ENCODE measurements around the gene NPW.

The NPW gene

GRCh38 chr16:1998360-1998835, 21.2 kb upstream of the NPW start:
- DNase-seq, result no peak
- H3K27me3 ChIP-seq (replicated peaks in 2 of 5; ENCODE audit: control insufficient read depth in 4 of 5, insufficient read depth in 5 of 5, low read length in 4 of 5), result no peaks in the 10 kb centered on the region
- H3K27ac ChIP-seq (ENCODE audit: insufficient read depth in 1 of 2, low read depth in 1 of 2, low read length in 2 of 2, poor library complexity in 1 of 2, severe bottlenecking in 2 of 2), result no peak overlapping the region
- 98% methylated on average over 25 of the region's 27 CpGs for WGBS (ENCODE audit: insufficient coverage)
- H3K36me3 ChIP-seq (ENCODE audit: control insufficient read depth in 4 of 4, insufficient read depth in 4 of 4, low read length in 3 of 4), result peaks cover 0 to 68% (median 53%) of the 10 kb centered on the region in 4 experiments
- H3K4me3 ChIP-seq (ENCODE audit: control insufficient read depth in 1 of 7, extremely low read depth in 1 of 7, insufficient read depth in 4 of 7, low read depth in 2 of 7, low read length in 6 of 7), result no peak overlapping the region
- ChIA-PET CTCF (interaction anchor here (1.5 kb wide), 1 partner anchor 14 kb away, joined by 4 read pairs; no protein-coding TSS in a partner anchor), POLR2A (interaction anchor here (1.0 kb wide), 1 partner anchor 157 kb away, joined by 3 read pairs; the partner anchor contains the start of gene TRAF7)
- H3K9me3 ChIP-seq (ENCODE audit: control extremely low read depth in 1 of 5, control insufficient read depth in 4 of 5, insufficient read depth in 2 of 5, low read depth in 1 of 5, low read length in 4 of 5), result no peaks in the 10 kb centered on the region
- peaks cover 0 to 2% (median under 1%) of the 10 kb centered on the region in 4 experiments for H3K4me1 ChIP-seq (ENCODE audit: control extremely low read depth in 1 of 4, control insufficient read depth in 4 of 4, insufficient read depth in 4 of 4, low read length in 3 of 4)

GRCh38 chr16:1998852-1999801, 20.5 kb upstream of the NPW start:
- Histone ChIP-seq H3K4me1 (ENCODE audit: control extremely low read depth in 1 of 4, control insufficient read depth in 4 of 4, insufficient read depth in 4 of 4, low read length in 3 of 4) (peaks cover 0 to 9% (median 6%) of the 10 kb centered on the region in 4 experiments), H3K4me3 (ENCODE audit: control insufficient read depth in 1 of 7, extremely low read depth in 1 of 7, insufficient read depth in 4 of 7, low read depth in 2 of 7, low read length in 6 of 7) (no peak overlapping the region), H3K36me3 (ENCODE audit: control insufficient read depth in 4 of 4, insufficient read depth in 4 of 4, low read length in 3 of 4) (peaks cover 0 to 69% (median 54%) of the 10 kb centered on the region in 4 experiments), H3K9me3 (ENCODE audit: control extremely low read depth in 1 of 5, control insufficient read depth in 4 of 5, insufficient read depth in 2 of 5, low read depth in 1 of 5, low read length in 4 of 5) (no peaks in the 10 kb centered on the region), H3K27ac (ENCODE audit: insufficient read depth in 1 of 2, low read depth in 1 of 2, low read length in 2 of 2, poor library complexity in 1 of 2, severe bottlenecking in 2 of 2) (no peak overlapping the region), H3K27me3 (replicated peaks in 2 of 5; ENCODE audit: control insufficient read depth in 4 of 5, insufficient read depth in 5 of 5, low read length in 4 of 5) (no peaks in the 10 kb centered on the region)
- CTCF ChIA-PET, result interaction anchor here (1.4 to 1.5 kb wide), 2 partner anchors 14 to 156 kb away, joined by 3 to 4 read pairs; partner anchors contain the start of gene TRAF7
- DNase-seq, result no peak
- WGBS (ENCODE audit: insufficient coverage), result 97% methylated on average over 26 of the region's 39 CpGs
- POLR2A ChIA-PET, result interaction anchor here (1.0 kb wide), 1 partner anchor 156 kb away, joined by 3 read pairs; the partner anchor contains the start of gene TRAF7

DNA sequence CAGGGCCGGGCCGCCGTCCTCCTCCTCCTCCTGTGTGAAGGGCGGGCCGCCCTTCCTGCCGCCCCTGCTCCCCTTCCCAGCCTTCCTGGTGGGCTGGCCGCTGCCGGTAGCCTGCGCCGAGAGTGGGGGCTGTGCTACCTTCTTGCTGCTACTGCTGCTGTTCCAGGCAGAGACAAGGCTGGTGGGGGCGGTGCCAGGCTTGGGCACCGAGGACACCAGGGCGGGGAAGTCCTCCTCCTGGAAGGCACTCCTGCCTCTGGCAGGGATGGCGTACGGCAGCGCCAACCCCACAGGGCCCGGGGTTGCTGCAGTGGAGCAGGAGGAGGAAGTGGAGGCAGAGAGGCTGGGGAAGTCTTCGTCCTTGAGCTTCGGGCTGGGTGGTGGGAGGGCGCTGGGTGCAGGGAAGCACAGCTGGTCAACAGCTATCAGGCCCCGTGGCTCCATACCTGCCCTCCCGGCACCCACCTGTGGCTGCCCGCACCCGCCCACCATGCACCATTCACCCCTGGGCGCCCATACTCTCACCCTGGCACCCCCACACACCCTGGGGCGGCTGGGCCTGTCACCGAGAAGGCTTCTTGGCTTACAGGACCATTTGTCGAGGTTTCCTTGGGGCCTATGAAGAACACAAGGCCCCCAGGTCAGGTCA, 19.6 kb upstream of the NPW start:
- Histone ChIP-seq H3K4me1 (ENCODE audit: control extremely low read depth in 1 of 4, control insufficient read depth in 4 of 4, insufficient read depth in 4 of 4, low read length in 3 of 4) (peaks cover 0 to 17% (median 14%) of the 10 kb centered on the region in 4 experiments), H3K4me3 (ENCODE audit: control insufficient read depth in 1 of 7, extremely low read depth in 1 of 7, insufficient read depth in 4 of 7, low read depth in 2 of 7, low read length in 6 of 7) (no peak overlapping the region), H3K9me3 (ENCODE audit: control extremely low read depth in 1 of 5, control insufficient read depth in 4 of 5, insufficient read depth in 2 of 5, low read depth in 1 of 5, low read length in 4 of 5) (no peaks in the 10 kb centered on the region), H3K27me3 (replicated peaks in 2 of 5; ENCODE audit: control insufficient read depth in 4 of 5, insufficient read depth in 5 of 5, low read length in 4 of 5) (no peaks in the 10 kb centered on the region), H3K36me3 (ENCODE audit: control insufficient read depth in 4 of 4, insufficient read depth in 4 of 4, low read length in 3 of 4) (peaks cover 0 to 69% (median 54%) of the 10 kb centered on the region in 4 experiments), H3K27ac (ENCODE audit: insufficient read depth in 1 of 2, low read depth in 1 of 2, low read length in 2 of 2, poor library complexity in 1 of 2, severe bottlenecking in 2 of 2) (no peak overlapping the region)
- 97% methylated on average over 20 of the region's 28 CpGs for WGBS (ENCODE audit: insufficient coverage)
- DNase-seq, result no peak
- ChIA-PET CTCF (interaction anchor here (1.4 kb wide), 1 partner anchor 155 kb away, joined by 3 read pairs; the partner anchor contains the start of gene TRAF7), POLR2A (no interaction called here)

DNA sequence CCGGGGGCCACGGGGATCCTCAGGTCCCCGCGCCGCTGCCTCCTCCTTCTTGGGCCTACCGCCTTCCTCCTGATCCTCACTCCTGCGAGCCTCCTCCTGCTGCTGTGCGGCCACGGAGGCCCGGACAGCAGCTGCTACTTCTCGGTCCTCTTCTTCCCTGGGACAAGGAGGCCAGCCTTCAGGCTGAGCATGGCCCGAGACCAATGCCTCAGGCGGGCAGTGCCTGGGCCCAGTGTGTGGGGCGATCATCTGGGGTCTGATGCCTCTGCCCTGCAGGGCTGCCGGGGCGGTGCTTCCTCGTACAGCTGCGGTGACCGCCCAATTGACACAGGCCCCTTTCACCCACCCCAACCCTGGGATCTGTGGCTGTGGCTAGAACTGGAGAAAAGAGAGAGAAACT, 18.6 kb upstream of the NPW start:
- DNase-seq, result no peak
- Histone ChIP-seq H3K4me1 (ENCODE audit: control extremely low read depth in 1 of 4, control insufficient read depth in 4 of 4, insufficient read depth in 4 of 4, low read length in 3 of 4) (peaks cover 0 to 28% (median 25%) of the 10 kb centered on the region in 4 experiments), H3K36me3 (ENCODE audit: control insufficient read depth in 4 of 4, insufficient read depth in 4 of 4, low read length in 3 of 4) (peaks cover 0 to 69% (median 56%) of the 10 kb centered on the region in 4 experiments), H3K9me3 (ENCODE audit: control extremely low read depth in 1 of 5, control insufficient read depth in 4 of 5, insufficient read depth in 2 of 5, low read depth in 1 of 5, low read length in 4 of 5) (no peaks in the 10 kb centered on the region), H3K27me3 (replicated peaks in 2 of 5; ENCODE audit: control insufficient read depth in 4 of 5, insufficient read depth in 5 of 5, low read length in 4 of 5) (no peaks in the 10 kb centered on the region), H3K4me3 (ENCODE audit: control insufficient read depth in 1 of 7, extremely low read depth in 1 of 7, insufficient read depth in 4 of 7, low read depth in 2 of 7, low read length in 6 of 7) (no peak overlapping the region), H3K27ac (ENCODE audit: insufficient read depth in 1 of 2, low read depth in 1 of 2, low read length in 2 of 2, poor library complexity in 1 of 2, severe bottlenecking in 2 of 2) (no peak overlapping the region)
- ChIA-PET CTCF (interaction anchor here (0.6 to 1.6 kb wide), 4 partner anchors 15 to 154 kb away, joined by 3 to 4 read pairs (median 4); partner anchors contain the start of genes NTHL1, TRAF7 and TSC2), POLR2A (no interaction called here)
- 96% methylated on average over 11 of the region's 19 CpGs for WGBS (ENCODE audit: insufficient coverage)

GRCh38 chr16:2001456-2002355, 17.9 kb upstream of the NPW start:
- H3K36me3 ChIP-seq (ENCODE audit: control insufficient read depth in 4 of 4, insufficient read depth in 4 of 4, low read length in 3 of 4), result peaks cover 0 to 74% (median 55%) of the 10 kb centered on the region in 4 experiments
- ChIA-PET CTCF (interaction anchor here (1.3 to 2.4 kb wide), 3 partner anchors 15 to 152 kb away, joined by 4 to 6 read pairs (median 4); no protein-coding TSS in a partner anchor), POLR2A (no interaction called here)
- no peak for DNase-seq
- no peak overlapping the region for H3K4me3 ChIP-seq (ENCODE audit: control insufficient read depth in 1 of 7, extremely low read depth in 1 of 7, insufficient read depth in 4 of 7, low read depth in 2 of 7, low read length in 6 of 7)
- 96% methylated on average over 49 of the region's 53 CpGs for WGBS (ENCODE audit: insufficient coverage)
- no peaks in the 10 kb centered on the region for H3K27me3 ChIP-seq (replicated peaks in 2 of 5; ENCODE audit: control insufficient read depth in 4 of 5, insufficient read depth in 5 of 5, low read length in 4 of 5)
- H3K9me3 ChIP-seq (ENCODE audit: control extremely low read depth in 1 of 5, control insufficient read depth in 4 of 5, insufficient read depth in 2 of 5, low read depth in 1 of 5, low read length in 4 of 5), result no peaks in the 10 kb centered on the region
- H3K27ac ChIP-seq (ENCODE audit: insufficient read depth in 1 of 2, low read depth in 1 of 2, low read length in 2 of 2, poor library complexity in 1 of 2, severe bottlenecking in 2 of 2), result no peak overlapping the region
- H3K4me1 ChIP-seq (ENCODE audit: control extremely low read depth in 1 of 4, control insufficient read depth in 4 of 4, insufficient read depth in 4 of 4, low read length in 3 of 4), result peaks cover 0 to 35% (median 31%) of the 10 kb centered on the region in 4 experiments

All from common myeloid progenitor, CD34-positive (primary cell).